ENCODE measurements around the gene CHRNG.
"Not testable (repeated sequence)": the region's sequence is repeated elsewhere in the genome, so short reads cannot be mapped to it uniquely, and the experiment has no call there.

CHRNG gene

DNA sequence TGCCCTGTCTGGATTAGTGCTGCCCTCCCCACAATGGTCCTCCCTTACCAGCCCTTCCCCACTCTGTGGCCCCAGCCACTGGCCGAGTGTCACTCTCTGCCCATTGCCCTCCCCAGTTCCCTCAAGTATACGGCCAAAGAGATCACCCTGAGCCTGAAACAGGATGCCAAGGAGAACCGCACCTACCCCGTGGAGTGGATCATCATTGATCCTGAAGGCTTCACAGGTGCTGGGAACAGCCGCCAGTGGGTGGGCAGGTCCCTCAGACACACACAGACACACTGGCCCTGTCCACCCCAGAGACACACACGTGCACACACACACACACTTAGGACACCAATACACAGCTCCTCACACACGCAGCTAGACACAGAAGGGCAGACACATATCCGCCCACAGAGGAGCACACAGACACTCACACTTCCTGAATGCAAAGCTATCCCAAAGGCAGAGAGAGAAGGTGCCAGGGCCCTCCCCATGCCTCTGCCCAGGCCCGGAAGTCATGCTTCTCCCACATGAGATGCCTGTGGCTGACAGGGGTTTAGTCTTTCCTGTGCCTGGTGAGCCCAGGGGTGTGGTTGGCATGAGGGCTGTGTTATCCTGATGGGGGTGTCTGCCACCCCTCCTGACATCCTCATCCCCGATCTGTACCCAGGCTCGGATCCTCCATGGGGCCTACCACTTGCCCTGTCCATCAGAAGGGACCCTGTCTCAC lies 10.6 kb upstream of the CHRNG start:
- no peak for DNase-seq

DNA sequence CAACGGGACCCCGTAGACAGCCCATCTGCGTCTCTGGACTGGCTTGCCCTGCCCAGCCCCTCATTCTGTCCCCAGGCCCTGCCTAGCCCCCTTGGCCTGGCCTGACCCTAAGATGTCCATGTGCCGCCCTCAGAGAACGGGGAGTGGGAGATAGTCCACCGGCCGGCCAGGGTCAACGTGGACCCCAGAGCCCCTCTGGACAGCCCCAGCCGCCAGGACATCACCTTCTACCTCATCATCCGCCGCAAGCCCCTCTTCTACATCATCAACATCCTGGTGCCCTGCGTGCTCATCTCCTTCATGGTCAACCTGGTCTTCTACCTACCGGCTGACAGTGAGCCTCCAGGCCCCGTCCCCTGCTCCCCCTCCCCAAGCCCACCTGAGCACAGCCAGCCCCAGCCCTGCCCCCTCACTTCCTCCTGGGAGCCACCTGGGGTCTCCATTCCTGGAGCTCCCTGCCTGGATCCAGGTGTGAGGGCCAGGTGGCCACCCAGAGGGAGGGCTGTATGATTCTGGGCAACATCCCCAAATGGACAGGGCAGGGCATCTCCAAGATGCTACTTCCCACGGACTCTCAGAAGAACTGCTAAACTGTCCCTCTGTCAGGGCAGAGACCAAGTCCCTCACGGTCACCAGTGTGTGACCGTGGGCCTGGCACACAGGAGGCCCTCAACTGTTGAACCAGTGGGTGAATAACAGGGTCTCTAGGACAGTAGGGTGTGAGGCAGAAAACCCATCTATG lies 9.5 kb upstream of the CHRNG start:
- DNase-seq = no peak

DNA sequence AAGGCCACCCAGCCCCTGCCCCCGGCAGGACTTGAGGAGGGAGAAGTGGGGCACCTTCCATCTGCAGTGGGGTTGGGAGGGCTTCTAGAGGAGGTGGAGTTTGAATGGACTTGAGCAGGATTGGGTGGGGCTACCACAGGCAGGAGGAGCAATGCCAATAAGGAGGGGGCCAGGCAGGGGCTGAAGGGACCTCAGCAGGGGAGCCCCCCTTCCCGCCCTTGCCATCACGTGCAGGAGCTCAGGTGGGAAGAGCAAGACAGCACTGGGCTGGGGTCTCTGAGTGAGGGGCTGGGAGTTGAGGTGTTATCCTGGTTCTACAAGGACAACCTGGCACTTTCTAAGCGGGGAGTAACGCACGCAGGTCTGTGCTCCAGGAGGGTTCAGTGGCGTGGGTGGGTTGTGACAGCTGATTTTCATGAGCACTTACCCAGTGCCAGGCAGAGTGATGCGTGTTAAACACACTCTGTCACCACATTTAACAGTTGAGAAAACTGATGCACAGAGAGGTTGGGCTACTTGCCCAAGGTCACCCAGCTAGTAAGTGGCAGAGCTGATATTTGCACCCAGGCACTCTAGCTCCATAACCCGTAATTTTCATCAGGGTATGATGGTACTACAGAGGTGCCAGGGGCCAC lies 8.7 kb upstream of the CHRNG start:
- DNase-seq = no peak

DNA sequence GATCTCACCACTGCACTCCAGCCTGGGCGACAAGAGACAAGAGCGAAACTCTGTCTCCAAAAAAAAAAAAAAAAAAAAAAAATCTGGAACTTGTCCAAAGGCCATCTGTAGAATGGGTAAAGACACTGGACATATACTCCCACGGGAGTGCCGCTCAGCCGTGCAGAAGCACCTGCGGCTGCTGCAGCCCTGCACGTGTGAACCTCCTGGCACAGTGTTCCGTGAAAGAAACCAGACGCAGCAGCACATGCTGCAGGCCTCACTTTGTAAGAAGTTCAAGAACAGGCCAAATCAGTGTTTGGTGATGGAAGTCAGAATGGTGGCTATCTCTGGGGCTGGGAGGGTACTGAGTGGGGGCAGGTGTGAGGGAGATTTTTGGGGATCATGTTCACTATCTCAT lies 7.1 kb upstream of the CHRNG start:
- DNase-seq = no peak

DNA sequence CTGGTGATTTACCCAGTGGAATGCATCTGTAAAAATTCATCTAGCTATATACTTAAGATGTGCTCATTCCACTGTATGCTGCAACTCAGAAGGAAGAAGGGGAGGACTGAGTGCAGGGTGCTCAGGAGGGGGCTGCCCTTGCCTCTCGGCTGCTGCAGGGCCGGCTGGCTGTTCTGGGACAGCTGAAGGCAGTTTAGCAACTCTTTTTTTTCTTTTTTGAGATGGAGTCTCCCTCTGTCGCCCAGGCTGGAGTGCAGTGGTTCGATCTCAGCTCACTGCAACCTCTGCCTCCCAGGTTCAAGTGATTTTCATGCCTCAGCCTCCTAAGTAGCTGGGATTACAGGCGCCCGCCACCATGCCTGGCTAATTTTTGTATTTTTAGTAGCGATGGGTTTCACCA lies 6.7 kb upstream of the CHRNG start:
- not testable (repeated sequence) for DNase-seq

DNA sequence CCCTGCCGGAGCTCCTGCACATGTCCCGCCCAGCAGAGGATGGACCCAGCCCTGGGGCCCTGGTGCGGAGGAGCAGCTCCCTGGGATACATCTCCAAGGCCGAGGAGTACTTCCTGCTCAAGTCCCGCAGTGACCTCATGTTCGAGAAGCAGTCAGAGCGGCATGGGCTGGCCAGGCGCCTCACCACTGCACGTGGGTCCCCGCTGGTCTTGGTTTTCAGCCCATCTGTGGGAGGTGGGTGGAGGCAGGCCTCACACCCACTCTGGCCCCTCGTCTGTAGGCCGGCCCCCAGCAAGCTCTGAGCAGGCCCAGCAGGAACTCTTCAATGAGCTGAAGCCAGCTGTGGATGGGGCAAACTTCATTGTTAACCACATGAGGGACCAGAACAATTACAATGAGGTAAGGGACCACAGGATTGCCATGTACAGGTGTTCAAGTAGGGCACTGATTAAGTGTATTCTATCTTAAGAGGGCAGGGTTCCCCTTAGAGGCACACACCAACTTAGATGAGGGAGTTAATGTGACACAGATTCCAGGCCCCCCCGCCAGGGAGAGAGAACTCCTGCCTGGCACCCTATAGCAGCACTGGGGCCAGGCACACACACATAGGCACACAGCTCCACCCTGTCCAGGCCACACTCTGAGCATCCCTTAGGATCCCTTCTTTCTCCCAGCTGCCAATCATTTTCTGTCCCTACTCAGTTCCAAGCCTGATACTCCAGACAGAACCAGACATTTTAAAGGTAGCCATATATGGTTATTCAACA lies 5.4 kb upstream of the CHRNG start:
- no peak for DNase-seq

DNA sequence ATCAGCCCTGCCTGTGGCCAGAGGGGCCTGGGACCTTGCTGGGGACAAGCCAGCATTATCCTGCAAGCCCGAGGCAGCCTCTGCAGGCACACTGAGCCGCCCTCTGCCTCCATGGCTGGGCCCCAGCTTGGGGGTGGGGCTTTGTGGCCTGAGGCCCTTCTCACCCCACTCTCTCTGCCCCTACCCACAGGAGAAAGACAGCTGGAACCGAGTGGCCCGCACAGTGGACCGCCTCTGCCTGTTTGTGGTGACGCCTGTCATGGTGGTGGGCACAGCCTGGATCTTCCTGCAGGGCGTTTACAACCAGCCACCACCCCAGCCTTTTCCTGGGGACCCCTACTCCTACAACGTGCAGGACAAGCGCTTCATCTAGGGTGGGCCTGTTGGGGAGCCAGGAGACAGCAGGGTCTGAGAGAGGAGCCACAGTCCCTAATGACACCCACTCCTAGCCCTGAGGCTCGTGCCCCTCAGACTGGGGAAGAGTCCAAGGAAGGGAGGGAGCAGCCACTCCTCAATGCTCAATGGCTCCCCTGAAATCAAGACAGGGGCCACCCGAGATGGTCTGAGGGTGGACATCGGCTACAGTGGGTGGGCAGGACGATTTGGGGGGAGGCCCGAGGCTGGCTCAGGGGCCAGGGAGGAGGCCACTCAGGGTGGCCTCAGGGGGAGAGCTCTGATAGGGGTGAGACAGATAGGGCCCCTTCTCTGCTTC lies 4.4 kb upstream of the CHRNG start:
- DNase-seq = no peak

DNA sequence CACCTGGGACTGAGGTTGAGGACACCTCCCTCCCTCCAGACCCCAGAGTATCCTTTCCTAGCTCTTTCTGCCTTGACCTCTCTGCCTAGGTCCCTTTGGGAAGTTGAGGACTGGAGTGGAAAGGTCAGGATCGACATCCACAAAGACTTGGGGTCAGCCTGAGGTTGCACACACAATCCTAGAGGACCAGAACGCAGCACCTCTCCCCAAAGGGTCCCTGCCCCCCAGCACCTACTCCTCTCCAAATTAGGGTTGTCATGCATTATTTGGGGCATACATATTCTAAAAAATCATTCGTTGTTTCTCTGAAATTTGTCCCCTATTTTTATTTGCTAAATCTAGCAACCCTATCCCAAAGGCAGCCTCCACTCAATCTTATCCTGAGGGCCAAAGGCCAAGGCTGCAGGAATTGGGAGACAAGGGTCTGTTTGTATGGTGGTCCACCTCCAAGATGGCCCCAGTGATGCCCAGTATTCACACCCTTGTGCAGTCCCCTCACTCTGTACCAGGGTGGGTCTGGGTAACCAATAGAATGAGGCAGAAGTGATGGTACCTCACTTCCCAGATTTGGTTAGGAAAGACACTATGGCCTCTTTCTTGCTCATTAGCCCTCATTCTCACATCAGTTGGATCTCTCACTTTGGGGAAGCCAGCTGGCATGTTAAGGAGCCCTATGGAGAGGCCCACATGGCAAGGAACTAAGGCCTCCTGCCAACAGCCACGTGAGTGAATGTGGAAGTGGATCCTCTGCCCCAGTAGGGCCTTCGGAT lies 3.5 kb upstream of the CHRNG start:
- no peak for DNase-seq

DNA sequence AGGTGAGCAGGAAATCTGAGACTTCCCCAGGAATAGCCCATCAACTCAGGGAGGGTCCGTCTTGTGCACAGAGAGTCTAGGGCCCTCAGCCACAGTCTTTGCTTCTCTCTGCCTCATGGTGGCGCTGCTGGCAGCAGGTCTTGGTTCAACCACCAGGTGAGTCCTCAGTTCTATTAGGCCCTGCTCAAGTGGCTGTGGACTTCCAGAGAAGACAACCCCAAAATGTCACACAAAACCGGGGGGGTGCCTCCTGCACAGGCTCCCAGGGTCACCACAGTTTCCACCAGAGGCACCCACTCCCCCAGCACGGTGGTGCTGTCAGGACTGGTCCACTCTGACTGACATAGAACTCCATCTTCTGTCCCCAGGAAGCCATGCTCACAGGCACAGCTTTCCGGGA lies 2.4 kb upstream of the CHRNG start:
- no peak for DNase-seq

DNA sequence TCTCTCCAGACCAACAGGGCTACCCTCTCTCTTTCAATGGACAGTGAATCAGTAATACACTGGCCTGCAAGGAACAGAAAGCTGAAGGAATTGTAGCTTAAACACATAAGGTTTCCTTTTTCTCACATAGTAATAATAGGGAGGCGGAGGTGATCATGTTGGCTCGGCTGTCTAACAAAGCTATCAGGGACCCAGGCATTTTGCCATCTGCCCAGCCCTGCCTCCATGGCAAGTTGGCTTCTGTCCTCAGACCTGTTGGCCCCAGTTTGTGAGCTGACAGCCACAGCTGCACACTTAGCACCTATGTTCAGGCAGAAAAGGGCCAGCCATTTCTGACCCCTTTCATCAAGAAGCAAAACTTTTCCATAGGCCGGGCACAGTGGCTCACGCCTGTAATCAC lies 2.0 kb upstream of the CHRNG start:
- DNase-seq = no peak

DNA sequence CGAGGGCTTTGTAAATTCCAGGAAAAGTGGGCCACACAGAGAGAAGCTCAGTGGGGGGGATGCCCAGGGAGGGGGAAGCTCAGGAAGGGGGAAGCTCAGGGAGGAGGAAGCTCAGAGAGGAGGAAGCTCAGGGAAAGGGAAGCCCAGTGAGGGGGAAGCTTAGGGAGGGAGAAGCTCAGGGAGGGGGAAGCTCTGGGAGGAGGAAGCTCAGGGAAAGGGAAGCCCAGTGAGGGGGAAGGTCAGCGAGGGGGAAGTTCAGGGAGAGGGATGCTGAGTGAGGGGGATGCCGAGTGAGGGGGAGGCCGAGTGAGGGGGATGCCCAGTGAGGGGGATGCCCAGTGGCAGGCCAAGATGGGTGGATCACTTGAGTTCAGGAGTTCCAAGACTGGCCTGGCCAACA lies 821 bp upstream of the CHRNG start:
- no peak for DNase-seq

DNA sequence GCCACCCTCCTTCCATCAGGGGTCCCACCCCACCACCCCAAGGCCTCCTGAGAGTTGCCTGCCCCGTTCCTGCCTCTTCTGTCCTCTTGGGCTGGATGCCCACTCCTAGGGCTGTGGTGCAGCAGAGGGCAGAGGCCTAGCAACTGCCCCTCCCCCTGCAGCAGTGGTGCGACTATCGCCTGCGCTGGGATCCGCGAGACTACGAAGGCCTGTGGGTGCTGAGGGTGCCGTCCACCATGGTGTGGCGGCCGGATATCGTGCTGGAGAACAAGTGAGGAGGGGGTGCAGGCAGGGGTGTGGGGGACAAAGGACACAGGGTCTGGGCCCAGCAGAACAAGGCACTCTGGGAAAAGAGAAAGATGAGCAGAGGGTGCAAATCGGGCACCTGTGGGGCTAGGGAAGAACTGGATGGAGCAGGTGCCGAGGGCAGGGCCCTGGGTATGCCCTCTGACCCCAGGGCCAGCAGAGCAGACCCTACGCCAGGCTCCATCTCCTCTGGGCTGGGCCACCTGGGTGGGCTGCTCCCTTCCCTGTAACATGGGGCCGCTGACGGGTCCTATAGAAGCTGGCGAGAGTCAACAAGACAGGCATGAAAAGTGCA lies 1.0 kb downstream of the CHRNG start:
- DNase-seq = no peak

DNA sequence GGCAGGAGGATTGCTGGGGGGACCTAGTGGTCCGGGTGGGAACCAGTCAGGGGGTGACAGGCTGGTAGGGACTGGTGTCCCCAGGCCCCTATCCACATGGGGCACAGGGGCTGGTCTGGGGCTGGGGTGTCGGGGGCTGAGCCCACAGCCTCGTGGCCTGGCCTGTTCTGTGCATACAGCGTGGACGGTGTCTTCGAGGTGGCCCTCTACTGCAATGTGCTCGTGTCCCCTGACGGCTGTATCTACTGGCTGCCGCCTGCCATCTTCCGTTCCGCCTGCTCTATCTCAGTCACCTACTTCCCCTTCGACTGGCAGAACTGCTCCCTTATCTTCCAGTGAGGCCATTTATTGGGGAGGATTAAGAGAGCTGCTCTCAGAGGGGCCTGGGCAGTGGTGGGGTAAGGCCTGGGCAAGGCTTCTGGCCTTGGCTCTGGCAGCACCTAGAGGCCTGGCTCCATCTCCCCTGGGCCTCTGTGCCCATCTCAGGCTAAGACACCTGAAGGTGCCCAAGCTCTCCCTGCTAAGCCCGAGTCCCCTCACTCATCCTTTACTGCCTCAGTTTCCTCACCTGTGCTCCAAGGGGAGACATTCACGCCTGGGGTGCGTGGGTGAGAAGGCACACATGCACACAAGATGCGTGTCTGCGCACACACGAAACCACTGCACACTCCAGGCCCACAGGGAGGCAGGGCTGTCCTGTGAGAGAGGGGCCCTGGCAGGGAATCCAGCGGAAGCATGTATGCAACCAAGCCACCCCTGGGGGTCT lies 1.9 kb downstream of the CHRNG start:
- no peak for DNase-seq

DNA sequence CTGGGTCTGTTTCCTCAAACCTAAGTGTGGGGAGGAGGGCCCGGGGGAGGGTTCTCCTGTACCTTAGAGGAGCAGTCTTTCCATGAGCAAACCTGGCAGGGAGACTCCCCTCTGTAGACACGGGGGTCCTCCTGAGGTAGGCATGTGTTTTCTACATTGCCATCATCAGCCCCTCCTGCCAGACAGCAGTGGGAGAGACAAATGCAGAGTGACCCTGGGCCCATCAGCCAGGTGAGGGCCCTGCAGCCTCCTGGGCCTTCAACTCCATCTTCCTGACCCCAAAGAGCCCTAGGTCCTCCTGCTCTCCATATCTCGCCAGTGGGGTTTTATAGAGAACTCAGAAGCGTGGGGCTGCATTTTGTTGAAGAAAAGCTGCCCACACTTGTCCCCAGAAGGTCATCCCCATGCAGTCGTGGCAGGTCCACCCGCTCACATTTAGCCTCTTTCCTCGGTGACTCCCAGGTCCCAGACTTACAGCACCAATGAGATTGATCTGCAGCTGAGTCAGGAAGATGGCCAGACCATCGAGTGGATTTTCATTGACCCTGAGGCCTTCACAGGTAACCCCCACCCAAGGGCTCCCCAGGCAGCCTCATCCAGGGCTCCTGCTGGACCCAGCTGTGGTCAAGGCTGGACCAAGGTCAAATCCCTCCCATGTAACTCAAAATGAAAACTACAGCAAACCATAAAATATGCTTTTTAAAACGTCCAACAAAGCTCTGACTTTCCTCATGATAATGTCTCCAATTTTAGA lies 2.6 kb downstream of the CHRNG start:
- no peak for DNase-seq

DNA sequence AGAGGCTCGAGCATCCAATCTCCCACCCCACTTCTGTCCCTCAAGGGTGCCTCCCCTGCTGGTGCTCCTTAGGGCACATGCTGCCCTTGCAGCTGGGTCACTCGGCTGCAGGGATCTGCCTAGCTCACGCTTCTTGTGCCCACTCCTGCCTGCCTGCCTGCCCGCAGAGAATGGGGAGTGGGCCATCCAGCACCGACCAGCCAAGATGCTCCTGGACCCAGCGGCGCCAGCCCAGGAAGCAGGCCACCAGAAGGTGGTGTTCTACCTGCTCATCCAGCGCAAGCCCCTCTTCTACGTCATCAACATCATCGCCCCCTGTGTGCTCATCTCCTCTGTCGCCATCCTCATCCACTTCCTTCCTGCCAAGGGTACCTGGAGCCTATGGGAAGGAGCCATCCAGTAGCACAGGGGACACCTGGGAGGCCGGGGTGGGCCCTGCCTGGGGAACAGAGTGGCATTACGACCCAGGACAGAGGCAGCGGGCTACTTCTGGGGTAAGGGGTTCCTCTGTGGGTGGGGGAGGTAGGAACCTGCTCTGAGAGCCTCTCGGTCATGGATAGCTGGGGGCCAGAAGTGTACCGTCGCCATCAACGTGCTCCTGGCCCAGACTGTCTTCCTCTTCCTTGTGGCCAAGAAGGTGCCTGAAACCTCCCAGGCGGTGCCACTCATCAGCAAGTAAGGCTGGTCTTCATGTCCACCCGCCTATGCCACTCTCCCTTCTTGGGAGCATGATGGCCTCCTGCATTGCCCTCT lies 3.4 kb downstream of the CHRNG start:
- DNase-seq = no peak

DNA sequence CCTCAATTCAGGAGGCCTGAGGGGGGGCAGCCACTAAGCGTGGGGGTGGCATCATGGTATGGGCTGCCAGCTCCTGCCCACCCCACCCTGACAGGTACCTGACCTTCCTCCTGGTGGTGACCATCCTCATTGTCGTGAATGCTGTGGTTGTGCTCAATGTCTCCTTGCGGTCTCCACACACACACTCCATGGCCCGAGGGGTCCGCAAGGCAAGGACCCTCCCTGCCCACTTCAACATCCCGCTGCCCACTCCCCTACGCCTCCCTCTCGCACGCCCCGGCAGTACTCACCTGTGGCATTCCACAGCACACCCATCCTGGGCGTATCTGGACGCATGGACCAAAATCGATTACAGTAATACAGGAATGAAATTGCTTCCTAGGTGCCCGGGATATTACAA lies 4.0 kb downstream of the CHRNG start:
- DNase-seq = no peak

DNA sequence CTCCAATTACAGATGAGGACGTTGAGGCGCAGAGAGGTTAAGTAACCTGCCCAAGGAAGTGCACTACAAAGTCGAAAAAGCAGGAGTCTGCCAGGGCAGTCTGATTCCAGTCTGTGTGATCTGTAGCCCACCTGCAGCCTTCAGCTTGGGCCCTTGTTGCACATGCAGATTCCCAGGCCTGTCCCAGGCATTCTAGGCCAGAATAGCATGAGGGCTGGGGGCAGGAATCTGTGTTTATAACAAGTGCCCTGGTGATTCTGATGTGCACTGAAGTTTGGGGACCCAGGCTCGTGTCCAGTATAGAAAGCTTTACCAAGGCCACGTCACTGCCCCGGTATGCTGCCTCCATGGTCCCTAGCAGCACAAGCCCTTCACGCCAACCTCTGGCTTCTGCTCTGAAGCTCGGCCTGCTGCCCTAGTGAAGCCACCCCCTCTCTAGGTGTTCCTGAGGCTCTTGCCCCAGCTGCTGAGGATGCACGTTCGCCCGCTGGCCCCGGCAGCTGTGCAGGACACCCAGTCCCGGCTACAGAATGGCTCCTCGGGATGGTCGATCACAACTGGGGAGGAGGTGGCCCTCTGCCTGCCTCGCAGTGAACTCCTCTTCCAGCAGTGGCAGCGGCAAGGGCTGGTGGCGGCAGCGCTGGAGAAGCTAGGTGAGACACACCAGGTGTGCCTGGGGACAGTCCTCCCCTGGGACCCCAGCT lies 4.6 kb downstream of the CHRNG start:
- DNase-seq = no peak

DNA sequence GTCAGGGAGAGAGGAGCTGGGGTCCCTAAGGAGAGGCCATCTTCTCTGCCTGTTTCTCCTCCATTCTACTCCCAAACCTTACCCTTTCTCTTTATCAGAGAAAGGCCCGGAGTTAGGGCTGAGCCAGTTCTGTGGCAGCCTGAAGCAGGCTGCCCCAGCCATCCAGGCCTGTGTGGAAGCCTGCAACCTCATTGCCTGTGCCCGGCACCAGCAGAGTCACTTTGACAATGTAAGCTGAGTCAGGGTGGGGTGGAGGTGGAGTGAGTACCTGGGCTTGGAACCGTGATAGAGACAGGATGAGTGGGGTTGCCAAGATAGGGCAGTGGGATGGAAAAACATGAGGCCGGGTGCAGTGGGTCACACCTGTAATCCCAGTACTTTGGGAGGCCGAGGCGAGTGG lies 5.2 kb downstream of the CHRNG start:
- DNase-seq = no peak
